GM12892 (cell line): ENCODE measurements around the gene TICRR.

Experiments
- POLR2A ChIP-seq: IDR thresholded peaks from 2 replicates; pipeline ENCODE4 v1.6.1; 2011; ENCODE audit warnings: low read depth, low read length, control low read depth
- POLR2AphosphoS5 ChIP-seq: IDR thresholded peaks from 2 replicates; pipeline ENCODE4 v1.6.1; 2011; ENCODE audit warnings: low read depth, low read length, control low read depth
- TAF1 ChIP-seq: IDR thresholded peaks from 2 replicates; pipeline ENCODE4 v1.6.1; 2011; ENCODE audit warnings: low read depth, mild to moderate bottlenecking, control low read depth, low read length, borderline replicate concordance

- TF ChIP-seq POLR2AphosphoS5 = no peak
- no peak for TF ChIP-seq POLR2A
- no peak for TF ChIP-seq TAF1
Observed at GRCh38 chr15:89542369-89542768, 32.9 kb upstream of the TICRR start.
